Measurements from ENCODE around the gene ZNF597. TPM values are rescaled to one million over a fixed set of nuclear protein-coding genes. Genes with fewer than 3 reads are reported as not detected.

ZNF597 gene
- total and polyA plus RNA-seq, 4 experiments from 2014 or later = 1.0 to 5.3 (median 3.6) TPM

- Histone ChIP-seq H3K4me1 (ENCODE audit: insufficient read depth, low read length) (peaks cover 24% of the 10 kb centered on the region), H3K27me3 (ENCODE audit: insufficient read depth, low read length) (no peaks in the 10 kb centered on the region), H3K36me3 (ENCODE audit: insufficient read depth, low read length) (peaks cover 6% of the 10 kb centered on the region), H3K4me3 (ENCODE audit: low read length in 2 of 2) (peak overlapping the region; percentile 66 to 67), H3K9me3 (ENCODE audit: control insufficient read depth in 1 of 2, low read length in 2 of 2) (peaks cover 0 to 8% of the 10 kb centered on the region in 2 donors), H3K27ac (ENCODE audit: low read depth, low read length) (peak overlapping the region; percentile 80)
- no peaks in the 10 kb centered on the region for H3K27me3 Mint-ChIP-seq
- ChIA-PET CTCF (ENCODE audit: partially characterized antibody) (interaction anchor here (0.9 to 1.7 kb wide), 4 partner anchors 13 to 261 kb away, joined by 3 to 6 read pairs (median 4); partner anchors contain the start of genes TIGD7, ZNF174, ZNF75A and ZSCAN32), POLR2A (ENCODE audit: partially characterized antibody) (interaction anchor here (0.7 to 2.3 kb wide), 13 partner anchors 13 to 414 kb away, joined by 3 to 17 read pairs (median 5); partner anchors contain the start of genes CLUAP1, IL32, TIGD7 and ZNF174)
- H3K4me3 Mint-ChIP-seq = peak overlapping the region; percentile 96 to 99 (median 96)
- H3K36me3 Mint-ChIP-seq = peaks cover 25 to 41% of the 10 kb centered on the region in 2 donors
- peaks cover 0 to 22% (median 13%) of the 10 kb centered on the region in 8 donors for H3K9me3 Mint-ChIP-seq
- intact Hi-C loops (cut with micrococcal nuclease) = no loop called here
- H3K27ac Mint-ChIP-seq = peak overlapping the region; percentile 88 to 99 (median 97)
- peaks cover 8 to 39% (median 23%) of the 10 kb centered on the region in 4 donors for H3K4me1 Mint-ChIP-seq
- peak in 3 of 5 donors; percentile 27 to 73 (median 71) for DNase-seq
Observed at GRCh38 chr16:3444032-3444388, 706 bp upstream of the ZNF597 start.

GRCh38 chr16:3439637-3440036 lies 3.7 kb downstream of the ZNF597 start:
- Histone ChIP-seq H3K4me3 (ENCODE audit: low read length in 2 of 2) (no peak overlapping the region), H3K27ac (ENCODE audit: low read depth, low read length) (no peak overlapping the region), H3K27me3 (ENCODE audit: insufficient read depth, low read length) (no peaks in the 10 kb centered on the region), H3K4me1 (ENCODE audit: insufficient read depth, low read length) (peaks cover 13% of the 10 kb centered on the region), H3K36me3 (ENCODE audit: insufficient read depth, low read length) (peaks cover 4% of the 10 kb centered on the region), H3K9me3 (ENCODE audit: control insufficient read depth in 1 of 2, low read length in 2 of 2) (peaks cover 0 to 8% of the 10 kb centered on the region in 2 donors)
- peaks cover 38 to 53% of the 10 kb centered on the region in 2 donors for H3K36me3 Mint-ChIP-seq
- POLR2A ChIA-PET (ENCODE audit: partially characterized antibody) = no interaction called here
- no peak for DNase-seq
- intact Hi-C loops (cut with micrococcal nuclease) = no loop called here
- H3K4me3 Mint-ChIP-seq = no peak overlapping the region
- CTCF ChIA-PET (ENCODE audit: partially characterized antibody) = no interaction called here
- H3K27ac Mint-ChIP-seq = no peak overlapping the region
- peaks cover 0 to 22% (median 13%) of the 10 kb centered on the region in 8 donors for H3K9me3 Mint-ChIP-seq
- H3K27me3 Mint-ChIP-seq = peaks cover 0 to 2% of the 10 kb centered on the region in 2 donors
- H3K4me1 Mint-ChIP-seq = peaks cover 4 to 28% (median 20%) of the 10 kb centered on the region in 4 donors

GRCh38 chr16:3434373-3434772 lies 8.9 kb downstream of the ZNF597 start:
- H3K27me3 Mint-ChIP-seq = peaks cover 0 to 2% of the 10 kb centered on the region in 2 donors
- intact Hi-C loops (cut with micrococcal nuclease) = no loop called here
- ChIA-PET POLR2A (ENCODE audit: partially characterized antibody) (no interaction called here), CTCF (ENCODE audit: partially characterized antibody) (no interaction called here)
- H3K9me3 ChIP-seq (ENCODE audit: control insufficient read depth in 1 of 2, low read length in 2 of 2) = peaks cover 0 to under 1% of the 10 kb centered on the region in 2 donors
- no peak for DNase-seq
- no peak overlapping the region for H3K4me3 Mint-ChIP-seq
- H3K4me1 Mint-ChIP-seq = peaks cover 6 to 23% (median 12%) of the 10 kb centered on the region in 4 donors
- no peak overlapping the region for H3K4me3 ChIP-seq (ENCODE audit: low read length in 2 of 2)
- peaks cover 0 to 14% (median 6%) of the 10 kb centered on the region in 8 donors for H3K9me3 Mint-ChIP-seq
- H3K27ac ChIP-seq (ENCODE audit: low read depth, low read length) = no peak overlapping the region
- H3K27me3 ChIP-seq (ENCODE audit: insufficient read depth, low read length) = no peaks in the 10 kb centered on the region
- H3K36me3 Mint-ChIP-seq = peaks cover 45 to 47% of the 10 kb centered on the region in 2 donors
- H3K4me1 ChIP-seq (ENCODE audit: insufficient read depth, low read length) = peaks cover 11% of the 10 kb centered on the region
- H3K27ac Mint-ChIP-seq = no peak overlapping the region
- H3K36me3 ChIP-seq (ENCODE audit: insufficient read depth, low read length) = peaks cover 4% of the 10 kb centered on the region

GRCh38 chr16:3431779-3432219 lies 11.5 kb downstream of the ZNF597 start:
- H3K4me1 Mint-ChIP-seq = peaks cover 6 to 23% (median 12%) of the 10 kb centered on the region in 4 donors
- peak overlapping the region; percentile 4 to 75 (median 50) for H3K4me3 Mint-ChIP-seq
- H3K27me3 Mint-ChIP-seq = peaks cover 0 to 2% of the 10 kb centered on the region in 2 donors
- no peak overlapping the region for H3K4me3 ChIP-seq (ENCODE audit: low read length in 2 of 2)
- H3K36me3 ChIP-seq (ENCODE audit: insufficient read depth, low read length) = peaks cover 4% of the 10 kb centered on the region
- peak; percentile 46 to 62 (median 48) for DNase-seq
- no peaks in the 10 kb centered on the region for H3K9me3 ChIP-seq (ENCODE audit: control insufficient read depth in 1 of 2, low read length in 2 of 2)
- H3K36me3 Mint-ChIP-seq = peaks cover 26 to 34% of the 10 kb centered on the region in 2 donors
- CTCF ChIA-PET (ENCODE audit: partially characterized antibody) = no interaction called here
- H3K27ac Mint-ChIP-seq = peak overlapping the region in 5 of 7 donors; percentile 69 to 92 (median 80)
- no peak overlapping the region for H3K27ac ChIP-seq (ENCODE audit: low read depth, low read length)
- intact Hi-C loops (cut with micrococcal nuclease) = no loop called here
- H3K27me3 ChIP-seq (ENCODE audit: insufficient read depth, low read length) = no peaks in the 10 kb centered on the region
- H3K9me3 Mint-ChIP-seq = peaks cover 0 to 13% (median 4%) of the 10 kb centered on the region in 8 donors
- POLR2A ChIA-PET (ENCODE audit: partially characterized antibody) = interaction anchor here (1.1 to 1.6 kb wide), 5 partner anchors 25 to 165 kb away, joined by 3 to 5 read pairs (median 3); partner anchors contain the start of genes ZNF174 and ZSCAN32
- peaks cover 11% of the 10 kb centered on the region for H3K4me1 ChIP-seq (ENCODE audit: insufficient read depth, low read length)

GRCh38 chr16:3413730-3414379 lies 29.4 kb downstream of the ZNF597 start:
- no peaks in the 10 kb centered on the region for H3K4me1 ChIP-seq (ENCODE audit: insufficient read depth, low read length)
- H3K27me3 ChIP-seq (ENCODE audit: insufficient read depth, low read length) = no peaks in the 10 kb centered on the region
- no peak for DNase-seq
- no peak overlapping the region for H3K4me3 ChIP-seq (ENCODE audit: low read length in 2 of 2)
- H3K36me3 ChIP-seq (ENCODE audit: insufficient read depth, low read length) = peaks cover 2% of the 10 kb centered on the region
- H3K27me3 Mint-ChIP-seq = peaks cover 0 to 1% of the 10 kb centered on the region in 2 donors
- no peak overlapping the region for H3K27ac Mint-ChIP-seq
- ChIA-PET POLR2A (ENCODE audit: partially characterized antibody) (interaction anchor here (0.9 to 1.2 kb wide), 2 partner anchors 11 to 13 kb away, joined by 3 read pairs; partner anchors contain the start of gene ZSCAN32), CTCF (ENCODE audit: partially characterized antibody) (no interaction called here)
- H3K27ac ChIP-seq (ENCODE audit: low read depth, low read length) = no peak overlapping the region
- peaks cover 8 to 33% of the 10 kb centered on the region in 2 donors for H3K9me3 ChIP-seq (ENCODE audit: control insufficient read depth in 1 of 2, low read length in 2 of 2)
- intact Hi-C loops (cut with micrococcal nuclease) = no loop called here
- H3K4me1 Mint-ChIP-seq = no peaks in the 10 kb centered on the region
- H3K4me3 Mint-ChIP-seq = no peak overlapping the region
- H3K36me3 Mint-ChIP-seq = peaks cover 25 to 29% of the 10 kb centered on the region in 2 donors
- peaks cover 3 to 87% (median 66%) of the 10 kb centered on the region in 8 donors for H3K9me3 Mint-ChIP-seq

GRCh38 chr16:3408561-3409197 lies 34.6 kb downstream of the ZNF597 start:
- peaks cover 2 to 11% (median 9%) of the 10 kb centered on the region in 4 donors for H3K4me1 Mint-ChIP-seq
- no peaks in the 10 kb centered on the region for H3K27me3 Mint-ChIP-seq
- CTCF ChIA-PET (ENCODE audit: partially characterized antibody) = no interaction called here
- POLR2A ChIA-PET (ENCODE audit: partially characterized antibody) = interaction anchor here (1.1 kb wide), 1 partner anchor 104 kb away, joined by 3 read pairs; no protein-coding TSS in a partner anchor
- peaks cover 22 to 58% of the 10 kb centered on the region in 2 donors for H3K9me3 ChIP-seq (ENCODE audit: control insufficient read depth in 1 of 2, low read length in 2 of 2)
- H3K36me3 ChIP-seq (ENCODE audit: insufficient read depth, low read length) = peaks cover 43% of the 10 kb centered on the region
- peak overlapping the region in 1 of 2 donors; percentile 12 for H3K4me3 ChIP-seq (ENCODE audit: low read length in 2 of 2)
- intact Hi-C loops (cut with micrococcal nuclease) = no loop called here
- H3K27ac ChIP-seq (ENCODE audit: low read depth, low read length) = no peak overlapping the region
- H3K27me3 ChIP-seq (ENCODE audit: insufficient read depth, low read length) = no peaks in the 10 kb centered on the region
- no peak overlapping the region for H3K4me3 Mint-ChIP-seq
- no peak for DNase-seq
- no peak overlapping the region for H3K27ac Mint-ChIP-seq
- peaks cover 4% of the 10 kb centered on the region for H3K4me1 ChIP-seq (ENCODE audit: insufficient read depth, low read length)
- H3K9me3 Mint-ChIP-seq = peaks cover 4 to 88% (median 75%) of the 10 kb centered on the region in 8 donors
- peaks cover 68% of the 10 kb centered on the region in 2 donors for H3K36me3 Mint-ChIP-seq

Data from CD4-positive, alpha-beta memory T cell (primary cell).